ENCODE measurements around the gene ADRA2C.

ADRA2C gene

GRCh38 chr4:3739577-3739976 is 26.6 kb upstream of the ADRA2C start:
- Histone ChIP-seq H3K4me1 (no peaks in the 10 kb centered on the region), H3K79me2 (no peaks in the 10 kb centered on the region), H3K9me3 (ENCODE audit: control insufficient read depth, low read length) (no peaks in the 10 kb centered on the region), H2AFZ (no peak overlapping the region), H3K4me2 (ENCODE audit: low read length) (no peak overlapping the region), H3K27me3 (ENCODE audit: control insufficient read depth, insufficient read depth, low read length) (no peaks in the 10 kb centered on the region), H3K4me3 (ENCODE audit: low read depth, low read length) (no peak overlapping the region), H3K36me3 (ENCODE audit: control insufficient read depth, insufficient read depth, low read length) (no peaks in the 10 kb centered on the region), H3K9ac (no peak overlapping the region), H3K27ac (no peak overlapping the region)
- TF ChIP-seq, protein P1, sequence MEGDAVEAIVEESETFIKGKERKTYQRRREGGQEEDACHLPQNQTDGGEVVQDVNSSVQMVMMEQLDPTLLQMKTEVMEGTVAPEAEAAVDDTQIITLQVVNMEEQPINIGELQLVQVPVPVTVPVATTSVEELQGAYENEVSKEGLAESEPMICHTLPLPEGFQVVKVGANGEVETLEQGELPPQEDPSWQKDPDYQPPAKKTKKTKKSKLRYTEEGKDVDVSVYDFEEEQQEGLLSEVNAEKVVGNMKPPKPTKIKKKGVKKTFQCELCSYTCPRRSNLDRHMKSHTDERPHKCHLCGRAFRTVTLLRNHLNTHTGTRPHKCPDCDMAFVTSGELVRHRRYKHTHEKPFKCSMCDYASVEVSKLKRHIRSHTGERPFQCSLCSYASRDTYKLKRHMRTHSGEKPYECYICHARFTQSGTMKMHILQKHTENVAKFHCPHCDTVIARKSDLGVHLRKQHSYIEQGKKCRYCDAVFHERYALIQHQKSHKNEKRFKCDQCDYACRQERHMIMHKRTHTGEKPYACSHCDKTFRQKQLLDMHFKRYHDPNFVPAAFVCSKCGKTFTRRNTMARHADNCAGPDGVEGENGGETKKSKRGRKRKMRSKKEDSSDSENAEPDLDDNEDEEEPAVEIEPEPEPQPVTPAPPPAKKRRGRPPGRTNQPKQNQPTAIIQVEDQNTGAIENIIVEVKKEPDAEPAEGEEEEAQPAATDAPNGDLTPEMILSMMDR (IDR thresholded peaks at IDR 0.05) = no peak

DNA sequence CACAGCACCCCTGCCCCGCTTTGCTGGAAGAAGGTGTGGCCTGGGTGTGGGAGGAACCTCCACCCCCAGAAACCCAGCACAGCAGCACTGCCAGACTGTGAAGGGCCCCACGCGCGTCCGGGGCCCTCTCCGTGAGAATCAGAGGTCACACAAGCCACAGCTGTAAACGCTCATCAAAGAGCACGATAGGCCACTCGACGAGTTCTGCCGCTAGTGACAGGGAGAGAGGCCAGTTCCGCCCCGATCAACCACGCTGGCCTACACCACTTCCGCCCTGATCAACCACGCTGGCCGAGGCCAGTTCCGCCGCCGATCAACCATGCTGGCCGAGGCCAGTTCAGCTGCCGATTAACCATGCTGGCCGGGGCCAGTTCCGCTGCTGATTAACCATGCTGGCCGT is 25.9 kb upstream of the ADRA2C start:
- Histone ChIP-seq H2AFZ (no peak overlapping the region), H3K27me3 (ENCODE audit: control insufficient read depth, insufficient read depth, low read length) (no peaks in the 10 kb centered on the region)

GRCh38 chr4:3741217-3742011 is 24.8 kb upstream of the ADRA2C start:
- H3K9me3 ChIP-seq (ENCODE audit: control insufficient read depth, low read length) = no peaks in the 10 kb centered on the region
- no peak overlapping the region for H3K4me2 ChIP-seq (ENCODE audit: low read length)
- no peaks in the 10 kb centered on the region for H3K79me2 ChIP-seq
- H3K4me3 ChIP-seq (ENCODE audit: low read depth, low read length) = no peak overlapping the region
- no peak overlapping the region for H3K9ac ChIP-seq
- no peak overlapping the region for H2AFZ ChIP-seq
- TF ChIP-seq, protein P1 (IDR thresholded peaks at IDR 0.05) = no peak
- H3K27ac ChIP-seq = no peak overlapping the region
- H3K36me3 ChIP-seq (ENCODE audit: control insufficient read depth, insufficient read depth, low read length) = no peaks in the 10 kb centered on the region
- H3K27me3 ChIP-seq (ENCODE audit: control insufficient read depth, insufficient read depth, low read length) = no peaks in the 10 kb centered on the region
- H3K4me1 ChIP-seq = no peaks in the 10 kb centered on the region

More for the DNA sequence above, 25.9 kb upstream of the ADRA2C start:
- no peak overlapping the region for H3K27ac ChIP-seq
- H3K9me3 ChIP-seq (ENCODE audit: control insufficient read depth, low read length) = no peaks in the 10 kb centered on the region
- no peak overlapping the region for H3K4me2 ChIP-seq (ENCODE audit: low read length)
- H3K4me1 ChIP-seq = no peaks in the 10 kb centered on the region
- H3K4me3 ChIP-seq (ENCODE audit: low read depth, low read length) = no peak overlapping the region
- H3K36me3 ChIP-seq (ENCODE audit: control insufficient read depth, insufficient read depth, low read length) = no peaks in the 10 kb centered on the region
- H3K79me2 ChIP-seq = no peaks in the 10 kb centered on the region
- no peak overlapping the region for H3K9ac ChIP-seq
- TF ChIP-seq, protein P1 (IDR thresholded peaks at IDR 0.05) = no peak

DNA sequence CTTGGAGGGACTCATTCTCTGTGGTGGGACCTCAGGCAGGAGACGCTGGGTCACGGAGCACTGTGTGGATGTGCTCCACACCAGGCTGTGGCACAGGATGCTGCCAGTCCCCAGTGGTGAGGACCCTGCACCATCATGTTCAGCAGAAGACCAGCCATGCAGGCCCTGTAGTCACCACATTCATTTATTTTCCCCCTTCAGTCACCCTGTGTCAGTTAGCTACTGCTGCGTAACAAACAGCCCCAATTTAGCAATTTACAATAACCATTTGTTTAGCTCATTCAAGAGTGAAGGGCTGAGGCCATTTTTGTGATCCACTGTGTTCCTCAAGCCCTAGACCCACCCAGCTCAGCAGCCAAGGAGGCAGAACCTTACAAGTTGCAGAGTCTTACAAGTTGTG is 23.6 kb upstream of the ADRA2C start:
- TF ChIP-seq, protein P1 (IDR thresholded peaks at IDR 0.05) = no peak
- Histone ChIP-seq H3K9me3 (ENCODE audit: control insufficient read depth, low read length) (no peaks in the 10 kb centered on the region), H3K27me3 (ENCODE audit: control insufficient read depth, insufficient read depth, low read length) (no peaks in the 10 kb centered on the region), H3K9ac (no peak overlapping the region), H3K4me3 (ENCODE audit: low read depth, low read length) (no peak overlapping the region), H2AFZ (no peak overlapping the region), H3K79me2 (no peaks in the 10 kb centered on the region), H3K4me1 (no peaks in the 10 kb centered on the region), H3K27ac (no peak overlapping the region), H3K4me2 (ENCODE audit: low read length) (no peak overlapping the region), H3K36me3 (ENCODE audit: control insufficient read depth, insufficient read depth, low read length) (no peaks in the 10 kb centered on the region)

GRCh38 chr4:3744232-3744631 is 22.0 kb upstream of the ADRA2C start:
- TF ChIP-seq, protein P1 (IDR thresholded peaks at IDR 0.05) = no peak
- H3K27ac ChIP-seq = no peak overlapping the region
- no peaks in the 10 kb centered on the region for H3K36me3 ChIP-seq (ENCODE audit: control insufficient read depth, insufficient read depth, low read length)
- peaks cover 3% of the 10 kb centered on the region for H3K4me1 ChIP-seq
- H3K9ac ChIP-seq = no peak overlapping the region
- H3K4me2 ChIP-seq (ENCODE audit: low read length) = no peak overlapping the region
- H3K4me3 ChIP-seq (ENCODE audit: low read depth, low read length) = no peak overlapping the region
- H2AFZ ChIP-seq = no peak overlapping the region
- no peaks in the 10 kb centered on the region for H3K79me2 ChIP-seq
- H3K27me3 ChIP-seq (ENCODE audit: control insufficient read depth, insufficient read depth, low read length) = no peaks in the 10 kb centered on the region
- no peaks in the 10 kb centered on the region for H3K9me3 ChIP-seq (ENCODE audit: control insufficient read depth, low read length)

Data from parathyroid adenoma (tissue), 2 donors.